HG02885 (cell line): ENCODE results near the gene ZBTB9.

ENCODE experiments used
- ATAC-seq: cut with Tn5 transposase; IDR thresholded peaks from one replicate; pipeline ENCODE4 v1.9.1; 2021; ENCODE audit warnings: mild to moderate bottlenecking; ENCODE audit not compliant: unreplicated experiment, poor library complexity

ZBTB9 gene

GRCh38 chr6:33430991-33431879, 23.1 kb upstream of the ZBTB9 start:
- ATAC-seq = peak; percentile 47

GRCh38 chr6:33431880-33432541, 22.4 kb upstream of the ZBTB9 start:
- no peak for ATAC-seq

- ATAC-seq = no peak
These were observed 21.8 kb upstream of the ZBTB9 start for GRCh38 chr6:33432546-33432945.

GRCh38 chr6:33433001-33433543, 21.3 kb upstream of the ZBTB9 start:
- no peak for ATAC-seq

- no peak for ATAC-seq
These were observed 20.7 kb upstream of the ZBTB9 start for GRCh38 chr6:33433544-33434191.

- ATAC-seq = no peak
These were observed 19.4 kb upstream of the ZBTB9 start for GRCh38 chr6:33434961-33435360.

- ATAC-seq = no peak
These were observed 16.7 kb upstream of the ZBTB9 start for GRCh38 chr6:33437666-33438065.

GRCh38 chr6:33438978-33439594, 15.3 kb upstream of the ZBTB9 start:
- no peak for ATAC-seq

- ATAC-seq = no peak
These were observed 14.3 kb upstream of the ZBTB9 start for GRCh38 chr6:33439956-33440648.

- no peak for ATAC-seq
These were observed 13.6 kb upstream of the ZBTB9 start for GRCh38 chr6:33440649-33441309.

GRCh38 chr6:33441457-33441856, 12.9 kb upstream of the ZBTB9 start:
- no peak for ATAC-seq

GRCh38 chr6:33442283-33442682, 12.1 kb upstream of the ZBTB9 start:
- no peak for ATAC-seq

- ATAC-seq = no peak
These were observed 11.4 kb upstream of the ZBTB9 start for GRCh38 chr6:33443025-33443424.

GRCh38 chr6:33443619-33444504, 10.5 kb upstream of the ZBTB9 start:
- no peak for ATAC-seq

GRCh38 chr6:33445119-33445603, 9.2 kb upstream of the ZBTB9 start:
- ATAC-seq = no peak

- no peak for ATAC-seq
These were observed 8.0 kb upstream of the ZBTB9 start for GRCh38 chr6:33446356-33446755.

GRCh38 chr6:33450434-33450833, 3.9 kb upstream of the ZBTB9 start:
- no peak for ATAC-seq

GRCh38 chr6:33451606-33452005, 2.8 kb upstream of the ZBTB9 start:
- ATAC-seq = no peak
